ENCODE results near the gene TMEM222.
A peak's percentile ranks its signal among the peaks of the same experiment; 100 is the strongest.

TMEM222 gene

DNA sequence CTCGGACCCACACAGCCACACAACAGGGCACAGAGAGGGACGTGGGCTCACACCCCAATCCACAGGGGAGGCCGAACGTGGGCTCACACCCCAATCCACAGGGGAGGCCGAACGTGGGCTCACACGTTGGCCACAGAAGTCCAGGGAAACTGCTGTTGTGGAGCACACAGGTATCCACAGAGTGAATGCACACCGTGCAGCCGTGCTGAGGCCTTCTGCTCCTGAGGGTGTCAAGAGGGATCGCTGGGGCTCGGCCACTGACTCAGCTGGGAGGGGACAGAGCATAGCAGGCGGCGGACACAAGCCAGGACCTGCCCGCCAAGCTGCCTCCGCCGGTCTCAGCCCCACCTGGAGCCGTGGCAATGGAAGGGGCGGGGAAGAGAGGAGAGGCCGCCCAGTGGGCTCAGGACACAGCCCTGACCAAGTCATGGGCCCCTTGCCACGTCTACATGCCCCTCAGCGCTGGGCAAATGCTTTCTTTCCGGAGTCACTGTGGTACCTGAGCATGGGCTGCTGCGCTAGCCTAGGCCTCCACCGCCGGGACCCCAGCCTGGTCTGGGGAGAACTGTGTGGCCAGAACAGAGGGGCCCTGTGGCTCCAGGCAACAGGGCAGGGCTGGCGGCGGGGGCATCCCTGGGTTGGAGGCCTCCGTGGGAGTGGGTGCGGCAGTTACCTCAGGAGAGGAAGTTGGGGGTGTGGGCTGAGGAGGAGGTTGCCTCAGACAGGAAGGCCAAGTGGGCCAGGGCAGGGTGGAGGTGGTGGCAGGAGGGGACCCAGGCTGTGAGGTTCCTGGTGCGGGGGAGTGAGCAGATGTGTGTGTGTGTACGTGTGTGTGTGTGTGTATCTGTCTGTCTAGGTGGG lies 21.0 kb downstream of the TMEM222 start:
- DNase-seq: peak; percentile 66 to 70

DNA sequence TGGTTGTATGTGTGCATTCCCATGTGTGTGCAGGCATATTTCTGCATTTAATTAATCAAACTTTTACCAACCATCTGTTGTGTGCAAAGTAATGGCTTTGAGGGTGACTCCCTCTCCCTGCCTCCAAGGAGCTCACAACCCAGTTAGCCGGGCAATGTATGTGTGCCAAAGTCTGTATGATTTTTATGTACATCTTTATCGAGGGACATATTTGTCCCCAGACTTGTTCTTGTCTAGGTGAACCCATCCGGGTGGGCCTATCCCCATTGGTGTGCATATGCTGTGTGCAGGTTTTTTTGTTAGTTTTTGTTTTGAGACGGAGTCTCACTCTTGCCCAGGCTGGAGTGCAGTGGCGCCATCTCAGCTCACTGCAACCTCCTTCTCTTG lies 21.7 kb downstream of the TMEM222 start:
- no peak for DNase-seq

DNA sequence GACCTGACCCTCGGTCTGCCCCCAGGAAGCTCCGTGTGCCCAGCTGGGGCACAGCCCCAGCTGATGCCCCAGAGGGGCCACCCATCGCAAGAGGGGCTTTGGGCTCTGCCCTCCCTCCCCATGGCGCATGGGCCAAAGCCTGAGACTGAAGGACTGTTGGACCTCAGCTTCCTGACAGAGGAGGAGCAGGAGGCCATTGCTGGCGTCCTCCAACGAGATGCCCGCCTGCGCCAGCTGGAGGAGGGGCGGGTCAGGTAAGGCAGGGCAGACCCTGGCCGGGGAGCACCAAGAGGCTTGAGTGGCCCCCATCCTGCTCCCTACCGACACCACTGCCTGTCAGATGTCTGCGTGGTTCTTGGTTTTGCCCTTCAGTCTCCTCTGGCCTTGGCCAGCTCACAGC lies 23.3 kb downstream of the TMEM222 start:
- no peak for DNase-seq

DNA sequence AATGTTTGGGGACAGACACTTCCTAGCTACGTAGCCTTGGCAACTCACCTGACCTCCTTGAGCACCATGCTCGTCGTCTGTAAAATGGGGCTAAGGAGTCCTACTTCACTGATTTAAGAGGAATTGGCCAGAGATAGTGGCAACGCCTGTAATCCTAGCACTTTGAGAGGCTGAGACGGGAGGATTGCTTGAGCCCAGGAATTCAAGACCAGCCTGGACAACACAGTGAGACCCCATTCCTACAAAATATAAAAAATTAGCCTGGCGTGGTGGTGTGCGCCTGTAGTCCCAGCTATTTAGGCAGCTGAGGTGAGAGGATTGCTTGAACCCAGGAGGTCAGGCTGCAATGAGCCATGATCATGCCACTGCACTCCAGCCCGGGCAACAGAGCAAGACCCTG lies 24.4 kb downstream of the TMEM222 start:
- no peak for DNase-seq

DNA sequence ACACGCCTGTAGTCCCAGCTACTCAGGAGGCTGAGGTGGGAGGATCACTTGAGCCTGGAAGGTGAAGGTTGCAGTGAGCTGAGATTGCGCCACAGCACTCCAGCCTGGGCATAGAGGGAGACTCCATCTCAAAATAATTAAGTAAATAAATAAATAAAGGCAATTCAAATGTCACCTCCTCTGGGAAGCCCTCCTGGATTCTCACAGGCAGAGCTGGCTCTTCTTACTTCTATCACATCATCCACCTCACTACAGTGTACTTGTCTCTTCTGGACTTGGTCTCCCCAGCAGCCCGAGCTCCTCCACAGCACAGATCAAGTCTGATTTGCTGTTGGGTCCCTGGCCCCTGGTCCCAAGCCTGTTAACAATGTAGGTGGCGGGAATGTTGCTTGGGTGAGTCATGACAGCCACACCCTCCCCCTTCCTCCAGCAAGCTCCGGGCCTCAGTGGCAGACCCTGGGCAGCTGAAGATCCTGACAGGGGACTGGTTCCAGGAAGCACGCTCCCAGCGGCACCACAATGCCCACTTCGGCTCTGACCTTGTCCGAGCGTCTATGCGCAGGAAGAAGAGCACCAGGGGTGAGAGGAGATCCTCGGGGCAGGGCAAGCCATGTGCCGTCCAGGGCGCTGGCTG lies 25.1 kb downstream of the TMEM222 start:
- no peak for DNase-seq

DNA sequence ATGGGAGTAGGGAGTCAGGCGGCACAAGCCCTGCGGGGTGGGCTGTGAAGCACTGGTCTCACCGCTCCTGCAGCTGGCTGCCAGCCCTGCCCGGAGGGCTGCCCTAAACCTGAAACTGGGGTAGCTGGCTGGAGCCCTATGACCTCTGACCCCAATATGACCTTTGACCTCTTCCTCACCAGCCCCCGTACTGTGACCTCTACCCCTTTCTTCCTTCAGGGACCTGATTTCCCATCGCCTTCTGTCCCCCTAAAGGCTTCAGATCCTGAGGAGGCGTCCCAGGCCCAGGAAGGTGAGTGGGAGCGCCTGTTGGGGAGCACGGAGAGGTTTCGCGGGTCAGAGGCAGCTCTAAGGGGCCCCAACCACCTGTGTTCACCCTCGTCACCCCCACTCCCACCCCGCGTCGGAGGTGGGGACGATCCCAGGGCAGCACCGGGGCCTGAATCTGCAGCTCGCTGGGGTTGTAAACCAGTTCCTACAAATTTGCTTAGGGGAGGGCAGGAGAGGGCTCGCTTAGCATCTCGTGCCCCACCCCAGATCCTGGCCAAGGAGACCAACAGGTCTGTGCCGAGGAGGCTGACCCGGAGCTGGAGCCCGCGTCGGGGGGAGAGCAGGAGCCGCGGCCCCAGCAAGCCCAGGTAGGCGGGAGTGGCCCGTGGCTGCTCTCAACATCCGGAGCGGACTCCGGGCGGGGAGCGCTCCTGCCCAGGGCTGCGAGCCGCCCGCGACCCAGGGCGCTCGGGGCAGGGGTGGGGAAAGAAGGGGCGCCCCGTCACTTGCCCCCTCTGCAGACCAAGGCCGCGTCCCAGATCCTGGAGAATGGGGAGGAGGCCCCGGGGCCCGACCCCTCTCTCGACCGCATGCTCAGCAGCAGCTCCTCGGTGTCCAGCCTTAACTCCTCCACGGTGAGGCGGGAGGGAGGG lies 27.2 kb downstream of the TMEM222 start:
- no peak for DNase-seq

DNA sequence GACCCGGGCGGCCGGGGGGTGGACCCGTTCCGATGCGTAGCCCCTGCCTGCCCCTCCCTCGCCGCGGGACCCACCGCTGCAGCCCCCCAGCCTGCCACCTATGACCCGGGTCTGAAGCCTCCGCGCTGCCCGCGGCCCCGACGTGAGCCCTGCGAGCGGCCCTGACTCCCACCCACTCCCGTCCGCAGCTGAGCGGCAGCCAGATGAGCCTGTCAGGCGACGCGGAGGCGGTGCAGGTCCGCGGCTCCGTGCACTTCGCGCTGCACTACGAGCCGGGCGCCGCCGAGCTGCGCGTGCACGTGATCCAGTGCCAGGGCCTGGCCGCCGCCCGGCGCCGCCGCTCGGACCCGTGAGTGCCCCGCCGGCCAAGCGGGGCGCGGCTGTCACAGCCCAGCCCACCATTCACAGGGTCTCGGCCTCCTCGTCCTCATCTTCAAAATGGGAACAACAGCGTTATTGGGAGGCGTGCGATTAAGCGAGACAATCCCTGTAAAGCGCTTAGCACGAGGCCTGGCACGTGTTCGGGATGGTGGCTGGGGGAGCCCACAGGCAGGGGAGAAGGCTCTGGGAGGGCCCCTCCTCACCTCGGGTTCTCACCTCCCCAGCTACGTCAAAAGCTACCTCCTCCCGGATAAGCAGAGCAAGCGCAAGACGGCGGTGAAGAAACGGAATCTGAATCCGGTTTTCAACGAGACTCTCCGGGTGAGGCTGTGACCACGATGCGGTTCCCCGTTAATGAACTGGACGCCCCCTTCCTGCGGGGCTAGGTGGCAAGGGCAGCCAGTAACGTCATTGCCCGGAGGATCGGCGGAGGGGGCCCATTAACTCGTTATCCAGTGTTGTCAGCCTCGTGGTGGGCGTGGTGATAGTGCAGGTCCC lies 28.1 kb downstream of the TMEM222 start:
- DNase-seq: no peak

DNA sequence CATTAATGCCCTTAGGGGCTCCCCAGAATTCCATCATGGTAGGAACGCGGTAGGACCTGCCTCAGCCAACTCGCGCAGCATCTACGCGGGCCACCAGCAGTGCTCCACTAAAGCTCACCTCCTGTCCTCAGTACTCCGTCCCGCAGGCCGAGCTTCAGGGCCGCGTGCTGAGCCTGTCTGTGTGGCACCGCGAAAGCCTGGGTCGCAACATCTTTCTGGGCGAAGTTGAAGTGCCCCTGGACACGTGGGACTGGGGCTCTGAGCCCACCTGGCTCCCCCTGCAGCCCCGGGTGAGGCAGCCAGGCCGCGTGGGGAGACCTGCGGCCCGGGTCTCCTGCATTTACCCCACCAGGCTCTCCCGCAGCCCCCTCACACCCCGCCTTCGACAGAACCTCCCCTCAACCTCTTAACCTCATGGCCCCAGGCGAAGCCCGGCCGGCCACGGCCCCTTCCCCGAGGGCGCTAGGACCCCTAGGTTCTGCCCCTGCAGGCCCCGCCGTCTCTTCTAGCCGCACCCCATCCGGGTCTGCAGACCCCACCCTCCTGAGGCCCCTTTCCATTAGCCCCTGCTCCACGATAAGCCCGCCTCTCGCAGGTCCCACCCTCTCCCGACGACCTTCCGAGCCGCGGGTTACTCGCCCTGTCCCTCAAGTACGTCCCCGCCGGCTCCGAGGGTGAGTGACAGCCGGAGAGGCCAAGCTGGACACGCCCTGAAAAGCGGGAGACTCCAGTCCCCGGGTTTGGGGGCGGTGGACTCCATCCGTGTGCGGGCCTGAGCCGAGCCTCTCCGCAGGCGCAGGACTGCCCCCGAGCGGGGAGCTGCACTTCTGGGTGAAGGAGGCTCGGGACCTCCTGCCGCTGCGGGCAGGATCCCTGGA lies 28.9 kb downstream of the TMEM222 start:
- no peak for DNase-seq

DNA sequence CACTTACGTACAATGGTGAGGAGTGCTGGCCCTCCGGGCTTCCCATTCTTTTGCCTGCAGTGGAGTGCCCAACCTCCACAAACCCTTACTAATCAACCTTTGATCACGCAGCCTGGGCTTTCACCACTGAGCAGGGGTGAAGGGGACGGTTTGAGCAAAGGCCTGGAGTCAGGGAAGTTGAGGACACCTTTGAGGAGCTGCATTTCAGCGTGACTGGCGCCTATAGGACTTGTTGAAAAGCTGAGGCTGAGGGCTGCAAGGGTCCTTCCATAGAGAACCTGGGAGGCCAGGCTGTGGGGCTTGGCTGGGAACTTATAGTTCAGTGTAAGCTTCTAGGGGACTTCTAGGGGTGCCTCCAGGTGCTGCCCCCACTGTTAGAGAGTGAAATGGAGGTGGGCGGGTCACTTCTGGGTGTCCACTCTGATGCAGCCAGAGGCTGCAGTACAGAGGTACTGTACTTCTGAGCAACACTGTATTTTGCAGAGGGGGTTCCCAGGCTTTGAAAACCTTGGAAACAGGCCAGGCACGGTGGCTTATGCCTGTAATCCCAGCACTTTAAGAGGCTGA lies 29.7 kb downstream of the TMEM222 start:
- no peak for DNase-seq

DNA sequence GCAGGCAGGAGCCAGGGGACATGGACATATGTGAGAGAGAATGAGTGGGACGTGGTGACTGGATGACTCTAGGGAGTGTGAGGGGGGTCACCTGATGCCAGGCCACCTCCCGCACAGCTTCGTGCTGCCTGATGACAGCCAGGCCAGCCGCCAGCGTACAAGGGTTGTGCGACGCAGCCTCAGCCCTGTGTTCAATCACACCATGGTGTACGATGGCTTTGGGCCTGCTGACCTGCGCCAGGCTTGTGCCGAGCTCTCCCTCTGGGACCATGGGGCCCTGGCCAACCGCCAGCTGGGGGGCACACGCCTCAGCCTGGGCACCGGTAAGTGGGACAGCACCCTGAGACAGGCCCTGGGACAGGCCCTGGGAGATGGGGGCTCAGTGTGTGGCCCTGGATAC lies 31.2 kb downstream of the TMEM222 start:
- no peak for DNase-seq

DNA sequence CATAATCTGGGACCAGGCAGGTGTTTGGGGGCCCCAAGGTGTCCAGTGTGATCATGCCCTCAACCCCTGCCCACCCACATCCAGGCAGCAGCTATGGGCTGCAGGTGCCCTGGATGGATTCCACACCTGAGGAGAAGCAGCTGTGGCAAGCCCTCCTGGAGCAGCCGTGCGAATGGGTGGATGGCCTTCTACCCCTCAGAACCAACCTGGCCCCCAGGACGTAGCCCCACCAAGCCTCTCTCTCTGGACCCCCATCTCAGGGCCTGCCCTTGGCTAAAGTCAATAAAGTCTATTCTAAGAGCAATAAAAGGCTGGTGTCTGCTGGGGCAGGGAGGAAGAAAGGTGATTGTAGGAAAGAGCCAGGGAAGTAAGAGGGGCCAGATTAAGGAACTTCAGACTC lies 31.7 kb downstream of the TMEM222 start:
- no peak for DNase-seq

DNA sequence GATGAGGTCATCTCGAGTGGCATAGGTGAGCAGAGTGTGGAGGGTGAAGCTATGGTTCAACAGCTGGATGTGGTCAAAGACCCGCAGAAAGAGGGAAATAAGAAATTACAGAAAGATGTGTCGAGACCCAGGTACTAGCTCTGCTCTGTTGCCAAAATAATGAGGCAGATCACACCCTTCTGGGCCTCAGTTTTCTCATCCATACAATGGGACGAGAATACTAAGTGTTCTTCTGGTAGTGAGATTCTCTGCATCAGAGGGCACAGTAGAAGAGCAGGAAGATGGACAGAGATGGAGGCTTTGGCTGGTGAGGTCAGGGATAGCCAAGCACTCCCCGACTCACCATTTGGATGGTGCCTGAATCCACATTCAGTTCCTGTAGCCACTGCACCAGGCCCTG lies 33.7 kb downstream of the TMEM222 start:
- no peak for DNase-seq

DNA sequence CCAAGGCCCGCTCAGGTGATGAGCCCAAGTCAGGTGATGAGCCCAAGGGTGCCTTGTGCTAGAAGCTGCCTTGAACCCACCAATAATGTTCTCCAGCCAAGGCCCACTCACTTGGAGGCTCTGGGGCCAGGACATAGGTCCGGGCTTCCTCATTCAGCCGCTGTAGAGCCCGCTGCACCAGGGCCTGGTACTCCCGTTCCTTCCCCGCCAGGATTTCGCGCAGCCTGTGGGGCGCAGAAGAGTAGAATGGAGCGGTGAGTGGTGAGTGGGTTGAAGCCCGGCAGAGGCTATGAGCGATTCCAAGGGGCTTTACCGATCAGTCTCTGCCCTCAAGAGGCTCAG lies 34.3 kb downstream of the TMEM222 start:
- DNase-seq: no peak

DNA sequence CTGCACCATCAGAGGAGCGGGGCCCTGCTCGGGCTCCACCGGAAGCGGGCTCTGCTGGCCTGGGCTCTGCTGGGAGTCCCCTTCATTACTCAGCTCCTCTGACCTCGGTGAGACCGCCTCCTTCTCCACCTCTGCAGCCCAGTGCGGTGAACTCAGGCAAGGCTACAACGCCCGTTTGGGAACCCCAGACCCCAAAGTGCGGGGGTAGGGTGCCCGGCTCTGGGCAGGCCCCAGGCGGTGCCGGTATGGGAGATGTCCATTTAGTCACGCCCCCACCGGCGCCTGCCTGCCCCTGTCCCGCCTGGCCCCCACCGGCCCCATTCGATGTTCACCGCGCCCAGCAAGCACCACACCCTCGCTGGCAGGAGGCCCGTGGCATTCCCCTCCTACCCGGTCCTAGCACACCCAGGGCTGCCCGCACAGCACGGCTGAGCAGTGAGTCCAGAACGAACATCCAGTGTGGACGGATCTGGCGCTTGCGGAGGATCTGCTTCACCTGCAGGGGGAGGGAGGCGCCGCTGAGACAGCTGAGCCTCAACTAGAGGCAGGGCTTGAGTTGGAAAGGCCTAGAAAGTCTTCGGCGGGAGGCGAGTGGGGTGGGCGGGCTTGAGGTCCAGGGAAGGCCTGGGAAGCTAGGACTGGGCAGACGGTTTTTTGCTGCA lies 34.8 kb downstream of the TMEM222 start:
- peak; percentile 46 to 60 for DNase-seq

DNA sequence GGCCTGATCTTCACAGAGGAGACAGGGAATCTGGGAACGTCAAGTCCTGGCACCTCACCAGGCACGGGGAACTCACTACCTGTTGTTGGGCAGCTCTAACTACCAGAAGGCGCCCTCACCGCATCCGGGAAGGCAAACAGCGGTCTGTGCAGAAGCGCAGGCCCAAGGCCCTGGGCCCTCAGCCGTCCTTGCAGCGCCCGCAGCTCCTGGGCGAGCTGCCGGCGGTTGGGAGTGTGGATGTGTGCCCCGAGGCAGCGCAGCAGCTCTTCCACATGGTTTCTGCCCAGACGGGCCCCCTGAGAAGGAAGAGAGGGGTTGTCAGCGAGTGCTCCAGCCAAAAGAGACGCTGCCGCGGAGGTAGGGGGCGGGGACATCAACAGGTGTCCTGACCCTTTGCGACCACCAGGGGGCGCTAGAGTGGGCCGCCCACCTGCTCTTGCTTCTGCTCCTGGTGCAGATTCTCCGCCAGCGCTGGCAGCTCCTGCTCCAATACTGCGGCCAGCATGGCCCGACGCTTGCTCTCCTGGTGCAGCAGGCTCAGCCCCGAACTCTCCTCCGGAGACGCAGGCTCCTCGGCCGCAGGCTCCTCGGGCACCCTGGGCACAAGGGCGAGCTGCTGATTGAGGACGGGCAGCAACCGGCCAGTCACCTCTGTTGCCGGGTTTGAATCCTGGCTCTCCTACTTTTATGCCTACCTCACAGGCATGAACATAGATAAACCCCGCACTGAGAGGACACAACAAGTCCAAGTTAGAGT lies 35.5 kb downstream of the TMEM222 start:
- peak; percentile 78 to 82 for DNase-seq

DNA sequence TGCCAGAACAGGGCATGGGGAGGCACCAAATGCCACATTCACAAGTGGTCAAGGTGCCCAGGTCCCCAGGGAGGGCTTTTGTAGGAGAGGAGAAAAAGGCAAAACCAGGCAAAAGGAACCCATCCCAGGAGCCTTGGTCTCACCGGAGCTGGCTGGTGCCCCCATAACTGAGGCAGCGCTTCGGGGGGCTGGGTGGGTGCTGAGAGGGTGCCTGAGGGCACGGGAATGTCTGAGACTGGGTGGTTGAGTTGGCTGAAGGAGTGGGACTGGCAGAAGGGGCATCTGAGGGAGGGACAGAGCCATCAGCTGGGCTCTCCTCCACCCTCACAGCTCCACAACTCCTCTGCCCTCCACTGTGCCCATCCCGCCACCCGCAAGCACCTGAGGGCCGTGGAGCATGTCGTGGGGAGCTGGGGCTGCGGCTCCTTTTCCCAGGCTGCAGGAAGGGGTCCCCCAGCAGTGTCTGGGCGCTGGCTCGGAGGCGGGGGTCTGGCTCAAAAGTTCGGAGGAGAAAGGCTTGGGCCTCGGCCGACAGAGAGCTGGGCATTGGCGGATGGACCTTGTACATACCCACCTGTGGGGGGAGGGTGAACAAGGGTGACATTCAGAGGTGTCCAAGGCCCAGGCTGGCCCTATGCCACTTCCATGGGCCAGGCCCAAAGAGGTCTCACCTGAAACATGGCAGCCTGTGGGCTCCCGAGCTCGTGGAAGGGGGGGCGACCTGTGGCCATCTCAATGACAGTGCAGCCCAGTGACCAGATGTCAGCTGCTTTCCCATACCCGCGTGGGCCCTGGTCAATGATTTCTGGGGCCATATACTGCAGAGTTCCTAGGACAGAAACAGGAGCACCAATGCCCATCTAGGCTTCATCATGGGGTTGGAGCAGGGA lies 36.3 kb downstream of the TMEM222 start:
- DNase-seq: no peak

DNA sequence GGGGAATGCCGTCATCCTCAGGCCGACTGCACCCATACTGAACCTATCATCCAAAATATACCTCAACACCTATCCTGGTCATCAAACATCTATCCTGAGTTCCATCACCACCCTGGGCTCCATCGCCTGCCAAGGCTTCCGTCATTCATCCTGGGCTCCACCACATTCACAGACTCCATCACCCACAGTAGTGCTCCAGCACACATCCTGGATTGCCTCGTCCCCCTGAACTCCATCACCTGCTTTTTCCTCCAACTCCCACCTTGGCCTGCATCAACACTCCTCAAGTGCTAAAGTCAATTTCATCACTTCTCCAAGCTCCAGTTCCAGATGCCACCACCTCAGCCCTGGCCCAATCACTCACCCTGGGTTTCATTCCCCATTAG lies 37.0 kb downstream of the TMEM222 start:
- DNase-seq: no peak

DNA sequence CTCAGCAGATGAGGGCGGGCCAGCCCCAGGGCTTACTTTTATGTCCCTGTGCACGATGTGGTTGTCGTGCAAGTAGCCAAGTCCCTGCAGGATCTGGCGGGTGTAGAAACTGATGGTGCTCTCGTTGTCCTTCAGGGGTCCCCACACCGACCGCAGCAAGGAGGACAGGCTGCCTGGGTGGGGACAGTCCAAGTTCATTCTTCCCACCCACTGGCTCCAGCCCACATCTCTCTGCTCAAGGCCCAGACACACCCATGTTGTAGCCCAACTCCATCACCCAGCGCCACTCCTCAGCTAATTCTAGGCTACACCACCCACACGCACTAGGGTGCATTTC lies 37.8 kb downstream of the TMEM222 start:
- DNase-seq: no peak
